Measurements from ENCODE around the gene SERPINA9.

DNA sequence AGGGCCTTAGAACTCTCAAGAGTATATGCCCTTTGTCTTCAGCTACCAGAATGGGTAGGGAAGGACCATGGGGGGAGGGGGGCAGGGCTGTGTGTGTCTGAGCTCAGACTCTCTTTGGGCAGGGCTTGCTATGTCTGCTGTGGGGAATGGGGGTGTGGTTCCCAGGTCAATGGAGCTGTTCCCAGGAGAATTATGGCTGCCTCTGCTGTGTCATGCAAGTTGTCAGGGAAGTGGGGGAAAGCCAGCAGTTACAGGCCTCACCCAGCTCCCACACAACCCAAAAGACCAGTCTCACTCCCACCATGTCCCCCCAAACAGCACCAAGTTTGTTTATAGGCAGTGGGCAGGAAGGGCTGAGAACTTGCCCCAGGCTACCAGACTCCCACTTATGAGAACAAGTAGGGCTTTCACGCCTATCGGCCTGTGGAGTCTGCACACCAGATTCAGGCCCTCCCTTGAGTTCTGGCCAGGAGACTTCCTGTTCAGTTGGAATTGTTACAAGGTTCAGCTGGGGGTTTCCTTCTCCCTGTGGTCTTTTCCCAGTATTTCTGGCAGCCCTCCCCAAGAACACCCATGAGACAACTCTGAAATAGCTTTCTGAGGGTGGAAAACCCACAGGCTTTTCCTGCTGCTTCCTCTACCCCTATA lies 17.3 kb downstream of the SERPINA9 start:
- TF ChIP-seq CTCF (IDR thresholded peaks at IDR 0.05) (no peak), POLR2A (IDR thresholded peaks at IDR 0.05) (no peak)

Data from right lobe of liver (tissue), 4 donors.